Muscle layer of duodenum (tissue), 2 donors: ENCODE data around the gene INHBC.
A peak's percentile ranks its signal among the peaks of the same experiment; 100 is the strongest.
"Not testable (repeated sequence)": the region's sequence is repeated elsewhere in the genome, so short reads cannot be mapped to it uniquely, and the experiment has no call there.

Experiments
- H3K27ac ChIP-seq: one replicate; pipeline ENCODE4 v1.7.0; 2013; ENCODE audit warnings: mild to moderate bottlenecking, low read length
- H3K27me3 ChIP-seq: one replicate; pipeline ENCODE4 v1.7.0; 2013; ENCODE audit warnings: low read depth, mild to moderate bottlenecking, control low read depth, low read length
- H3K36me3 ChIP-seq, 2 donors: one replicate each; pipeline ENCODE4 v1.7.0; 2013; ENCODE audit warnings: low read length in 2 of 2, control low read depth in 1 of 2, mild to moderate bottlenecking in 1 of 2; ENCODE audit not compliant: insufficient read depth in 2 of 2, control insufficient read depth in 1 of 2
- H3K4me1 ChIP-seq, 2 donors: one replicate each; pipeline ENCODE4 v1.7.0; 2013; ENCODE audit warnings: low read length in 2 of 2, mild to moderate bottlenecking in 2 of 2, control low read depth in 1 of 2, moderate library complexity in 1 of 2; ENCODE audit not compliant: insufficient read depth in 2 of 2, control insufficient read depth in 1 of 2
- H3K4me3 ChIP-seq, 2 donors: one replicate each; pipeline ENCODE4 v1.7.0; 2013; ENCODE audit warnings: low read length in 2 of 2, low read depth in 1 of 2, mild to moderate bottlenecking in 1 of 2
- H3K9me3 ChIP-seq, 2 donors: one replicate each; pipeline ENCODE4 v1.7.0; 2013; ENCODE audit warnings: low read length in 2 of 2, control low read depth in 1 of 2, mild to moderate bottlenecking in 1 of 2; ENCODE audit not compliant: control insufficient read depth in 1 of 2
- donor health status: healthy.

Gene INHBC

GRCh38 chr12:57404966-57405640 lies 29.5 kb upstream of the INHBC start:
- no peaks in the 10 kb centered on the region for H3K36me3 ChIP-seq
- H3K9me3 ChIP-seq: no peaks in the 10 kb centered on the region
- H3K4me3 ChIP-seq: no peak overlapping the region
- no peaks in the 10 kb centered on the region for H3K27me3 ChIP-seq
- H3K27ac ChIP-seq: no peak overlapping the region
- no peaks in the 10 kb centered on the region for H3K4me1 ChIP-seq

GRCh38 chr12:57410534-57410933 lies 24.1 kb upstream of the INHBC start:
- H3K27me3 ChIP-seq: no peaks in the 10 kb centered on the region
- no peaks in the 10 kb centered on the region for H3K36me3 ChIP-seq
- no peak overlapping the region for H3K27ac ChIP-seq
- no peak overlapping the region for H3K4me3 ChIP-seq
- H3K9me3 ChIP-seq: no peaks in the 10 kb centered on the region
- no peaks in the 10 kb centered on the region for H3K4me1 ChIP-seq

GRCh38 chr12:57414160-57414559 lies 20.4 kb upstream of the INHBC start:
- H3K4me1 ChIP-seq, H3K36me3 ChIP-seq, H3K9me3 ChIP-seq, H3K27me3 ChIP-seq, H3K27ac ChIP-seq, H3K4me3 ChIP-seq: not testable (repeated sequence)

GRCh38 chr12:57415088-57415487 lies 19.5 kb upstream of the INHBC start:
- no peaks in the 10 kb centered on the region for H3K9me3 ChIP-seq

GRCh38 chr12:57416039-57416996 lies 18.3 kb upstream of the INHBC start:
- Histone ChIP-seq H3K9me3 (no peaks in the 10 kb centered on the region), H3K4me3 (no peak overlapping the region), H3K27ac (no peak overlapping the region), H3K4me1 (peaks cover 0 to 5% of the 10 kb centered on the region in 2 donors), H3K27me3 (no peaks in the 10 kb centered on the region), H3K36me3 (no peaks in the 10 kb centered on the region)

More at GRCh38 chr12:57415088-57415487, 19.5 kb upstream of the INHBC start:
- peaks cover 0 to under 1% of the 10 kb centered on the region in 2 donors for H3K4me1 ChIP-seq
- no peak overlapping the region for H3K27ac ChIP-seq
- no peaks in the 10 kb centered on the region for H3K27me3 ChIP-seq
- no peaks in the 10 kb centered on the region for H3K36me3 ChIP-seq
- no peak overlapping the region for H3K4me3 ChIP-seq

GRCh38 chr12:57418255-57418654 lies 16.3 kb upstream of the INHBC start:
- Histone ChIP-seq H3K9me3 (no peaks in the 10 kb centered on the region), H3K4me1 (peaks cover 0 to 5% of the 10 kb centered on the region in 2 donors), H3K4me3 (no peak overlapping the region), H3K27ac (no peak overlapping the region), H3K27me3 (no peaks in the 10 kb centered on the region), H3K36me3 (peaks cover 0 to 10% of the 10 kb centered on the region in 2 donors)

- H3K27ac ChIP-seq: no peak overlapping the region
- no peaks in the 10 kb centered on the region for H3K27me3 ChIP-seq
- H3K36me3 ChIP-seq: peaks cover 0 to 10% of the 10 kb centered on the region in 2 donors
- H3K4me3 ChIP-seq: no peak overlapping the region
- peaks cover 0 to 5% of the 10 kb centered on the region in 2 donors for H3K4me1 ChIP-seq
- H3K9me3 ChIP-seq: no peaks in the 10 kb centered on the region
Measured at GRCh38 chr12:57419495-57419894, 15.1 kb upstream of the INHBC start.

GRCh38 chr12:57420482-57420881 lies 14.1 kb upstream of the INHBC start:
- H3K4me3 ChIP-seq: no peak overlapping the region
- H3K9me3 ChIP-seq: no peaks in the 10 kb centered on the region
- peaks cover 0 to 10% of the 10 kb centered on the region in 2 donors for H3K36me3 ChIP-seq
- H3K4me1 ChIP-seq: peaks cover 0 to 5% of the 10 kb centered on the region in 2 donors
- H3K27me3 ChIP-seq: no peaks in the 10 kb centered on the region
- no peak overlapping the region for H3K27ac ChIP-seq

GRCh38 chr12:57426948-57427347 lies 7.6 kb upstream of the INHBC start:
- not testable (repeated sequence) for H3K36me3 ChIP-seq, H3K9me3 ChIP-seq, H3K4me3 ChIP-seq, H3K27ac ChIP-seq, H3K4me1 ChIP-seq, H3K27me3 ChIP-seq

GRCh38 chr12:57428965-57429364 lies 5.6 kb upstream of the INHBC start:
- H3K4me3 ChIP-seq: no peak overlapping the region
- H3K27me3 ChIP-seq: no peaks in the 10 kb centered on the region
- peaks cover 0 to 5% of the 10 kb centered on the region in 2 donors for H3K4me1 ChIP-seq
- H3K36me3 ChIP-seq: no peaks in the 10 kb centered on the region
- no peaks in the 10 kb centered on the region for H3K9me3 ChIP-seq
- no peak overlapping the region for H3K27ac ChIP-seq

GRCh38 chr12:57429473-57430111 lies 5.0 kb upstream of the INHBC start:
- no peaks in the 10 kb centered on the region for H3K27me3 ChIP-seq
- no peaks in the 10 kb centered on the region for H3K36me3 ChIP-seq
- H3K27ac ChIP-seq: peak overlapping the region; percentile 93
- peaks cover 0 to 5% of the 10 kb centered on the region in 2 donors for H3K4me1 ChIP-seq
- no peaks in the 10 kb centered on the region for H3K9me3 ChIP-seq
- H3K4me3 ChIP-seq: peak overlapping the region; percentile 65 to 71
